K562 (cell line): ENCODE results near the gene MLLT3.

Source experiments
- CHD2 ChIP-seq: IDR thresholded peaks from 2 replicates; pipeline ENCODE4 v1.6.1; 2011; ENCODE audit warnings: low read depth, low read length
- CTCF ChIP-seq, 3 experiments: IDR thresholded peaks in 2 of 3; conservative IDR thresholded peaks in 1 of 3; 2 replicates each; pipeline ENCODE4 v1.5.1; 2011 to 2012; ENCODE audit warnings: low read length in 3 of 3, mild to moderate bottlenecking in 3 of 3, control low read depth in 2 of 3, improper control_type of control experiment in 1 of 3, inconsistent platforms in 1 of 3, low read depth in 1 of 3, mixed read lengths in 1 of 3, moderate library complexity in 1 of 3; ENCODE audit not compliant: insufficient read depth in 2 of 3
- ESRRA ChIP-seq: fragments of 450-650 bp; IDR thresholded peaks from 2 replicates; pipeline ENCODE4 v1.6.1; 2014; ENCODE audit warnings: low read depth, mild to moderate bottlenecking, moderate library complexity, borderline replicate concordance
- GATAD2A ChIP-seq: fragments of 450-650 bp; IDR thresholded peaks from 2 replicates; pipeline ENCODE4 v1.6.1; 2017
- NFYB ChIP-seq: IDR thresholded peaks from 2 replicates; pipeline ENCODE4 v1.6.1; 2011; ENCODE audit warnings: mild to moderate bottlenecking, moderate library complexity; ENCODE audit not compliant: insufficient read length; ENCODE audit errors: extremely low read depth
- RBM22 ChIP-seq: fragments of 200-400 bp; formaldehyde crosslinking; IDR thresholded peaks from 2 replicates; pipeline ENCODE4 v1.6.1; 2018; ENCODE audit warnings: low read length, low read depth; ENCODE audit not compliant: poor library complexity, severe bottlenecking
- SRF ChIP-seq, 2 experiments: fragments of 250-450, 450-650 bp in 1 of 2; sonication (Bioruptor Pico) in 1 of 2; sonication (generic) in 1 of 2; formaldehyde crosslinking; IDR thresholded peaks; 2 replicates each; pipeline versions ENCODE4 v1.5.0 to v1.5.1; 2020 to 2022; ENCODE audit warnings: mild to moderate bottlenecking in 1 of 2, missing genetic modification reagents in 1 of 2
- TBP ChIP-seq: optimal IDR thresholded peaks from 2 replicates; pipeline ENCODE3; 2011; ENCODE audit warnings: low read depth, low read length, improper control_type of control experiment
- ZBTB49 ChIP-seq: sonication (generic); formaldehyde crosslinking; IDR thresholded peaks from 2 replicates; pipeline ENCODE4 v1.8.0; 2022; ENCODE audit warnings: missing genetic modification reagents, mild to moderate bottlenecking, borderline replicate concordance
- ZFP1 ChIP-seq: fragments of 450-650 bp; formaldehyde crosslinking; IDR thresholded peaks from 2 replicates; pipeline ENCODE4 v1.4.0; 2020; ENCODE audit warnings: mild to moderate bottlenecking, mixed read lengths
- ZNF780A ChIP-seq: fragments of 250-450 bp; sonication (Bioruptor Pico); IDR thresholded peaks from 2 replicates; pipeline ENCODE4 v1.5.0; 2021; ENCODE audit warnings: mild to moderate bottlenecking

GRCh38 chr9:20630241-20630943 lies 8.1 kb upstream of the MLLT3 start:
- TF ChIP-seq ESRRA (no peak), RBM22 (no peak), CTCF (IDR thresholded peaks at IDR 0.05 in 2 of 3, conservative IDR thresholded peaks at IDR 0.05 in 1 of 3; ENCODE audit: insufficient read depth in 2 of 3, low read depth in 1 of 3, low read length in 3 of 3) (no peak), NFYB (no peak), ZNF780A (no peak), ZBTB49 (no peak), TBP (no peak), CHD2 (no peak), GATAD2A (no peak), SRF (CRISPR knock-in tag; IDR thresholded peaks at IDR 0.05) (no peak), ZFP1 (CRISPR knock-in tag) (no peak)
